Urinary bladder (tissue), 4 donors: ENCODE measurements around the gene CHST14. TPM values are rescaled to one million over a fixed set of nuclear protein-coding genes. Genes with fewer than 3 reads are reported as not detected.

ENCODE experiments used
- DNase-seq: peaks from one replicate; pipeline ENCODE4 v3.0.0-alpha.2; 2015; ENCODE audit errors: extremely low spot score
- H3K27ac ChIP-seq: one replicate; pipeline ENCODE4 v1.5.1; 2013; ENCODE audit warnings: low read depth, mild to moderate bottlenecking, moderate library complexity
- H3K36me3 ChIP-seq: one replicate; pipeline ENCODE4 v1.6.1; 2013; ENCODE audit warnings: mild to moderate bottlenecking, moderate library complexity; ENCODE audit not compliant: insufficient read depth
- H3K4me1 ChIP-seq: one replicate; pipeline ENCODE4 v1.6.1; 2013; ENCODE audit warnings: mild to moderate bottlenecking, moderate library complexity; ENCODE audit not compliant: insufficient read depth
- H3K4me3 ChIP-seq: one replicate; pipeline ENCODE4 v1.5.1; 2013; ENCODE audit warnings: low read depth, low read length
- WGBS: extraction: QIAGEN DNeasy Blood & Tissue Kit; methylation state at CpG from one replicate; pipeline ENCODE4 v1.1.7; 2013; 5-methylcytosine and 5-hydroxymethylcytosine counted together
- polyA plus RNA-seq: library from polyadenylated mRNA; stranded (reverse); fragments of 200-250 nt; gene quantifications from one replicate; pipeline ENCODE4 v1.2.3, GENCODE V29; 2013
- total RNA-seq: library from RNA; depleted of rRNA; stranded (reverse); fragments of >200 nt; gene quantifications from one replicate; pipeline ENCODE4 v1.2.3, GENCODE V29; 2014
- donor health status: healthy with polysubstance abuse.
- donor health status: healthy.

The CHST14 gene, protein sequence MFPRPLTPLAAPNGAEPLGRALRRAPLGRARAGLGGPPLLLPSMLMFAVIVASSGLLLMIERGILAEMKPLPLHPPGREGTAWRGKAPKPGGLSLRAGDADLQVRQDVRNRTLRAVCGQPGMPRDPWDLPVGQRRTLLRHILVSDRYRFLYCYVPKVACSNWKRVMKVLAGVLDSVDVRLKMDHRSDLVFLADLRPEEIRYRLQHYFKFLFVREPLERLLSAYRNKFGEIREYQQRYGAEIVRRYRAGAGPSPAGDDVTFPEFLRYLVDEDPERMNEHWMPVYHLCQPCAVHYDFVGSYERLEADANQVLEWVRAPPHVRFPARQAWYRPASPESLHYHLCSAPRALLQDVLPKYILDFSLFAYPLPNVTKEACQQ
- 11.8 TPM for total RNA-seq
- polyA plus RNA-seq: 22.6 TPM

DNA sequence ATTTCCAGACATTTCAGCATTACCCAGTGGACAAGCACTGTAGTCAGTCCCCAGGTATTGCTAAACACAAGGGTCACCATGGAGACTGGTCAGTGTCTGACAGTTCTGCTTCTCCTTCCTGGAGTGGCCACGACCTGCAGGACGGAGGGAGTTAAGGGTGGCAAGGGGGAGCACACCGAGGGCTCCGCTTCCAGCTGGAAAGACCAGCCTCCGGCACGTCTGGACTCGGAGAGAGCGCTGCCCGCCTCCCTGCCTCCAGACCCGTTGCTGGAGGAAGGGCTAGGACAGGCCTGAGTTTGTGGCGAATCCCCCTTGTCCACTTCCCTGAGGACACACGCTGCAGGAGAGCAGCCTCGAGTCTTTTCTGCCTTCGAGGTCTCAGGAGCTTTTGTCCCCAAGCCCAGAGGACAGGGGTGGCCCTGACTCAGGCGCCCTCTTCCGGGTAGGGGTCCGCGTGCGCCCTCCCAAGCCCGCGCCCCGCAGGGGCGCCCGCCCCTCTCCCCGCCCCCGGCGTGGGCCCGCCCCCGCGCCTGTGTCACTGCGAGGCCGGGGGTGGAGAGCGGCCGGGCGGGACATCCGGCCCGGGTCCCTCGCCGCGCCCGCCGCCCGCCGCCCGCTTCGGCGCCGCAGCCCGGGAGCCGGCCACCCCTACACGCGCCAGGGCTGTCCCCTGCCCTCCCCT is at the start of gene CHST14:
Gene CHST14 (plus strand): TSS at position 562 of the 682 bp plus-strand sequence. CDS start 230 bp downstream, outside the sequence.
- Histone ChIP-seq H3K27ac (peak within 1 kb of the TSS; percentile 92), H3K36me3 (no peaks in the 10 kb centered on the region), H3K4me3 (peak within 1 kb of the TSS; percentile 72), H3K4me1 (no peaks in the 10 kb centered on the region)
- 2% methylated on average over 42 of the region's 52 CpGs for WGBS
- no peak for DNase-seq

DNA sequence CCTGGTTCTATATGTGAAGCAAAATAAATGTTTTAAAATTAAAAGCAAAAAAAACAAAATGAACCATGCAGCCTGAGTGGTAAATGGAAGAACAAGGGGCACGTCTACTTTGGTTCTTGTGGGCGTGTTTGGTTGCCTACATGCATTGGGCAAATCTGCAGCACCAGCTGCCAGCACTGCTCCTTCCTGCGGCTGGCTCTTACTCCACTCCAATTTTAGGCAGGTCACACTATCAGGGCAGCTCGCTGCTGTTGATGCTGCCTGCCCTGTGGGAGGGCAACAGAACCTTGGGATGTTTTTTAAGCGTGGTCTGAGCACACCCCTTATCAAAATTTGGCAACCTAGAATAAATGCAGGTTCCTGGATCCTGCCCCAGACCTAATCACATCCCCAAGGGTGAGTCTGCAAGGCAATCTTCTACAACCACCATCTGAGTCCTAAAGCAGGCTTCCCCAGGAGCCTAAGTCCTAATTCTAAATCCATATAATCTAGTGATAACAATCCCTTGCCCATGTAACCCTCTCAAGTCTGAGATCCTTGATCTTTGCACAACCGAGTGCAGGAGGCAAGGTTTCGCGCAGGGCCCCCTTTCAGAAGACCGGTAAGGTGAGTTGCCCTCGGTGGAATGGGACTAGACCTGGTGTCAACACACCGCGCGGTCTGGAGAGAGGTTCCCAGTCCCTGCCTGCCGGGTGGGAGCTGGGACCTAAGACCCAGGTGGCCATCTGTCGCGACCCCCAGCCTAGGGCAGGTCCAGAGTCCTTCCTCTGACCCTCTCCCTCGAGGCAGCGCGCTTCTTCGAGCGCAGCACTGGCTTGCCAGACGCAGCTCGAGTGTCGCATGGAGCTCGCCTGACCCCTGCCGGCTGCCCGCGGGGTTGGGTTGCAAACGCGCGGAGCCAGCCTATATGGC is 49.3 kb upstream of the CHST14 start:
- 13% methylated on average over 31 of the region's 31 CpGs for WGBS
- no peak overlapping the region for H3K4me3 ChIP-seq
- no peaks in the 10 kb centered on the region for H3K36me3 ChIP-seq
- H3K27ac ChIP-seq: no peak overlapping the region
- no peak for DNase-seq
- no peaks in the 10 kb centered on the region for H3K4me1 ChIP-seq

DNA sequence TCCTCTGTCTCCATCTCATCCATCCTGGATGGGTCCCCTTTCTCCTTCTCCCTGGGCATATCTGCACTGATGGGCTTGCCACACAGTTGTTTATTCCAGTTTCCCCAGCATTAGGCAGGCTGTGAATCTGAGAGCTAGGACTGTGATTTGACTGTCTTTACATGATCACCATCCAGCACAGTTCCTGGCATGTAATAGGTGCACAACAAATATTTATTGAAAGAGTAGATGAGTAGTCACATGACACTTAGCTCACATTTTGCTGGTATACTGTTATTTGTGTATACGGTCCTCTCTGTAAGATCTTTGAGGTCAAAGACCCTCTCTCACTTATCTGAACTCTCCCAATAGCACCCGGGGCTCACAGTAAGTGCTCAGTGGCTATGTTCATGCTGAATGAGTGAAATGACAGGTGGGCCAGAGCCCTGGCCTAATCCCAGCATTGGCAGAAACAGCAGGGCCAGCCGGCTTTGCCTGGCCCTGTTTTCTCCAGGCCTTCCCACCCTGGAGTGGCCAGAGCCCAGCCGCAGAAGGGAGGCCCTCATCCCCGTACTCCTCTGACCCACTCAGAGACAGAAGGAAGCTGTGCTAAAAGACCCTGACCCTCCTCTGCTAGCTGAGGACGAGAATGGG is 46.2 kb upstream of the CHST14 start:
- no peak for DNase-seq
- no peaks in the 10 kb centered on the region for H3K4me1 ChIP-seq
- H3K27ac ChIP-seq: no peak overlapping the region
- H3K36me3 ChIP-seq: no peaks in the 10 kb centered on the region
- H3K4me3 ChIP-seq: no peak overlapping the region
- 85% methylated on average over 6 of the region's 6 CpGs for WGBS

DNA sequence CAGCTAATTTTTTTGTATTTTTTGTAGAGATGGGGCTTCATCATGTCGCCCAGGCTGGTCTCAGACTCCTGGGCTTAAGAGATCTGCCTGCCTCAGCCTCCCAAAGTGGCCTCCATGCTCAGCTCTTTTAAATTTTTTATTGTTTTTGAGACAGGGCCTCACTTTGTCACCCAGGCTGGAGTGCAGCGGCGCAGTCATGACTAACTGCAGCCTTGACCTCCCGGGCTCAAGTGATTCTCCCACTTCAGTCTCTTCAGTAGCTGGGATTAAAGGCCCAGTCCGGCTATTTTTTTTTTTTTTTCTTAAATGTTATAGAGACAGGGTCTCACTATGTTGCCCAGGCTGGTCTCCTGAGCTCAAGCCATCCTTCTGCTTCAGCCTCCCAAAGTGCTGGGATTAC is 45.1 kb upstream of the CHST14 start:
- no peak for DNase-seq

DNA sequence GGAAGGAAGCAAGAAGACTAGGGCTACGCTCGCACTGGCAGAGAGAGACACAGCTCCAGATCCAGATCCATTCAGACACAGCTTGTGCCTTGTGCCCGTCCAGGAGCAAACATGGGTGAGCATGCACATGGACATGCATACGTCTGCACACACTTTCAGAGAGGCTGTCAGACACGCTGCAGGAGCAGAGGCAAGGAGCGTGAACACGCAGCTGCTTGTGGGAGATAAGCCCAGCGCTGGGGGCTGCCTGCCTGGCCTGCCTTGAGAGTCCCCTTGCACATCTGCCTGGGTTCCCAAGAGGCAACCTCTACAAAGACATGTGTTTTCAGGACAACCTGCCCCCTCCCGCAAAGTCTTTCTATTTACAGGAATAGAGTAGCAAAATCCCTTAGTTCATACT is 43.6 kb upstream of the CHST14 start:
- WGBS: 91% methylated on average over 9 of the region's 9 CpGs
- Histone ChIP-seq H3K36me3 (no peaks in the 10 kb centered on the region), H3K4me1 (no peaks in the 10 kb centered on the region), H3K27ac (no peak overlapping the region), H3K4me3 (no peak overlapping the region)
- DNase-seq: no peak

More for the DNA sequence above, 45.1 kb upstream of the CHST14 start:
- H3K27ac ChIP-seq: no peak overlapping the region
- 97% methylated on average over 5 of the region's 5 CpGs for WGBS
- no peaks in the 10 kb centered on the region for H3K36me3 ChIP-seq
- no peak overlapping the region for H3K4me3 ChIP-seq
- no peaks in the 10 kb centered on the region for H3K4me1 ChIP-seq

DNA sequence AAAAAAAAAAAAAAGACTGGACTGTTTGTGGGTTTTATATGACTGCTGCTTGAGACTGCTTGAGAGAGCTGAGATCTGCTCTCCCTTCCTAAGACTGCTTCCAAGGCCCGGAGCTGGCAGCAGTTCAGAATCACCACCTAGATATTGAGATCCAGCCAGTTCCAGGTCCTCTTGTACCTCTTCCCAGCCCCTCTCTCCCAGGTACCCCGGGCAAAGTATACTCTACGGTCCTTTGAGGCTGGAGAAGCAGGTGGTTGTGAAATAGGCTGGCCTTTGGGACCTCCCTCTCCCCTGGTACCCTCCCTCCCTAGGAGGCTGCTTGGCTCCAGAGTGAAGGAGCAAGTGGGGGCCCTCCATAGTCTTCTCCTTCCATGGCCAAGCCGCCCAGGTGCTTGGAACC is 42.6 kb upstream of the CHST14 start:
- WGBS: 89% methylated on average over 4 of the region's 4 CpGs
- no peak overlapping the region for H3K4me3 ChIP-seq
- no peaks in the 10 kb centered on the region for H3K36me3 ChIP-seq
- DNase-seq: no peak
- H3K4me1 ChIP-seq: no peaks in the 10 kb centered on the region
- H3K27ac ChIP-seq: no peak overlapping the region

DNA sequence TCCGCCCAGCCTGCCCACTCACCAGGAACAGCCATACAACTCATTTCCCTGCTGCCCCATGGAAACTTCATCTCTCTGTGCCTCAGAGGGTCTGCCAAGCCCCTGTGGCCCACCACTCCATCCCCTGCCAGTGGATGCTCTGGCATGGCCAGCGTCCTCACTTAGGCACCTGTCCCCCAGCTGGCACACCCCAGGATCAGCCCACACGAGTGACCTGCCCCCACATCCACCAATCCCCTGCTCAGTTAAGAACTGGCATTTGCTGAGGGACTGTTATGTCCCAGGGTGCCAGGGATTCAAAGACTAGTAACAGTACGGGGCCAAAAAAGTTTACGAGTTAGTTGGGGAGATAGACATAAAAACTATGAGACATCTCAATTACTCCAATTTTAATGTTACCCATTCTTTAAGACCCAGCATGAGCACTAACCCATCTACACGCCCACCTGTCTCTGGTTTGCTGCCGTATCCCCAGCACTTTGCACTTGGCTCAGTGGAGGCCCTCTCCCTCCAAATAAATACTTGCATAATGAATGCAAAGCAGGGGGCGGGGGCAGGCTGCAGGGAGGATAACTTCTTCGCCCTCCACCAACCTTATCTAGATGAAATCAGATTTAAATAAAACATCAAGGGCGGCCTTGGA is 41.6 kb upstream of the CHST14 start:
- 83% methylated on average over 10 of the region's 10 CpGs for WGBS
- no peaks in the 10 kb centered on the region for H3K4me1 ChIP-seq

DNA sequence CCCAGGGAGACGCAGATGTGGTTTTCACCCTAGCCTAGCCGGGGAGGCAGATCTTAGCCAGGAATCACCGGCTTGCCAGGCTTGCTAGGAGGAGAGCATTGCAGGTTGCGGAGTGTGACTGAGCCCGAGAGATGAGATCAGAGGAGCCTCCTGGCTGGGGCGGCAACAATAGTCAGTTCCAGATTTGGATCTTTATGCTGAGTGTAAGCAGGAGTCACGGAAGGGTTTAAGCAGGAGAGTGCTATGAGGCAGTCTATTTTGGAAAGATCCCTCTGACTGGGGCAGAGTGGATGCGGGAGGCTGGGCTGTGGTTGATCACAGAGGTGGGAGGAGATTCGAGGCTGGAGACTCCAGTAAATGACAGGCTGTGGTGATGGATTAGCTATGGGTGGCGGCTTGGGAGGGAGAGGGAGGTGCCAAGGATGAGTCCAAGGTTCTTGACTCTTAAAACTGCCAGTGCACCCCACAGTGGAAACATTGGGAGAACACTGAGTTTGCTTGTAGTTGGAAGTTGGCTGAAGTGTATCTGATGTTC is 40.4 kb upstream of the CHST14 start:
- WGBS: 59% methylated on average over 10 of the region's 10 CpGs
- no peak for DNase-seq
- Histone ChIP-seq H3K4me3 (no peak overlapping the region), H3K27ac (no peak overlapping the region), H3K36me3 (no peaks in the 10 kb centered on the region), H3K4me1 (no peaks in the 10 kb centered on the region)

More for the DNA sequence above, 41.6 kb upstream of the CHST14 start:
- Histone ChIP-seq H3K36me3 (no peaks in the 10 kb centered on the region), H3K27ac (no peak overlapping the region), H3K4me3 (no peak overlapping the region)
- no peak for DNase-seq

DNA sequence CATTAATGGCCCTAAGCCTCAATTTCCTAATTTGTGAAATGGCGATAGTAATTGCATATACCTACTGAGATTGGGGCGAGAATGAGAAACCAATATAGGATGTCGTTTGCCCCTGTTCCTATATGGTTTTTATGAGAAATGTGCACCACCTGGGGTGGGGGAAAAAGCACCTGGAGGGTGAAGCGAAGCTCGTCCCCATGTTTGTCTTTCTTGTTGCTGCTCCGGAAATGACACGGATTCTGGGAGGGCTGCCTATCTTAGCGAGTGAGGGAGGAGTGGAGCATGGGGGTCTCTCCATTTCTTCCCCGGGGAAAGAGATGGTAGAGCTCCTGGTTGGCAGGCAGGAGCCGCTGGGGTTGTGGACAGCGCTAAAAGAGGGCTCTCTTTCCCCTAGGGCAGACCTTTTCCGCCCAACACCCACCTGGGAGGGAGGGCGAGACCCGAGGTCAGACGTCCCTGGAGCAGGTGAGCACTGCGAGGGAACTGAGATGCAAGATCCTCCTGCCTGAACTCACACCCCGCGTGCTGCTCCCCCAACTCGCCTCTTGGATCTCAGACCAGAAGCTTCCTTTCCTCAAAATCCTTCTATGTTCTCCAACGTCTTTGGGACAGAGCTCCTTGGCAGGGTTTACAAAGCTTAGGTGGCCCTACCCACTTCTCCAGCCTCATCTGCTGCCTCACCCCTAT is 35.6 kb upstream of the CHST14 start:
- WGBS: 48% methylated on average over 20 of the region's 20 CpGs
- no peak overlapping the region for H3K27ac ChIP-seq
- H3K4me1 ChIP-seq: no peaks in the 10 kb centered on the region
- H3K4me3 ChIP-seq: no peak overlapping the region
- H3K36me3 ChIP-seq: no peaks in the 10 kb centered on the region
- no peak for DNase-seq

DNA sequence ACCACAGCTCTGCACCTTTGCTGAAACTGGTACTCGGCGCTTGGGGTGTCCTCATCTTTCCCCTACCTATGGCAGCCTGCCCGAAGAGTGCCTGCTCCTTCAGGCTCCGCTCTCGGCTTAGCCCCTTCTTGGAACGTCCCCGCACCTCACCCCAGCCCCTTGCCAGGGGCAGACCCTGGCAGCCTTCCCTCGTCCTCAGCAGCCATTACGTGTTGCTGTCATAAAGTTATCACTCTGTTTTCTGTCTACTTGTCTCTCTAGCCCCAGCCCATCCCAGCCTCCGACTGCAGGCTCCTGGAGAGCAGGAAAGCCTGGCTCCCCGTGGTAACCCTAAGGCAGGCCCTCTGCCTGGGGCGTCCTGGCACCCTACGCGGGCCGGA is 35.1 kb upstream of the CHST14 start:
- Histone ChIP-seq H3K4me3 (peak overlapping the region; percentile 23), H3K27ac (no peak overlapping the region), H3K36me3 (no peaks in the 10 kb centered on the region), H3K4me1 (no peaks in the 10 kb centered on the region)
- 8% methylated on average over 15 of the region's 15 CpGs for WGBS
- DNase-seq: no peak

DNA sequence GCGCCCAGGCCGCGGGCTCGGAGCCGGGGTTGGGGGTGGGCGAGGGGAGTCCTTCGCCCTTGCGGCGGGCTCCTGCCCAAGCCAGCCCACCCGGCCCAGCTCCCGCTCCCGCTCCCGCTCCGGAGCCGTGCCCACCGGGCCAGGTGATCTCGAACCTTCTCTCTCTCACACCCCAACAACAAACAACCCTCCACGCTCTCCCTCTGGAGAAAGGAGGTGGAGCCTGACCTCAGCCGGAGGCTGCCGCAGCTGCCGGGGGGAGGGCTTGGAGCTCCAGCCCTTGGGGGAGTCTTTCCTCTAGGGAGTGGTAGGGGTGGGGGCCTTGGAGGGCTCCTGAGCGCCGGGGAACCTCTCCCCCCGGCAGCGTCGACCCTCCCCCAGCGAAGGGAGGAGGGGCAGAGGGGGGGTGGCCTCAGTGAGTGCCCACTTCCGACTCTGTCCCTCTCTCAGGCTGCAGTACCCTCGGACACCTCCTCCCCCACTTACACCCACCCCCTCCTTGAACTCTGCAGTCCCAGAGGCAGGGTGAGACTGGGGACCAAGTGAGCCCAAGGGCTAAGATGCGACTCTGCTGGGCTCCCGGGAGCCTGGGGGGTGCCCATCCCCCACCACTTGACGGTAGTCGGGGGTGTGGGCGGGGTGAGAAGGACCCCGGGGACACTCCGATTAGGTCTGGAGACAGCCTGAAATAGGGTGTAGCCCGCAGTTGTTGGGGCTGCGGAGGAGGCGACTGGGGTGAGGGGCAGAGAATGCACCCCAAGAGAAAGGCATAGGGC is 34.5 kb upstream of the CHST14 start:
- H3K4me3 ChIP-seq: peak overlapping the region; percentile 23
- no peak for DNase-seq
- no peak overlapping the region for H3K27ac ChIP-seq
- H3K36me3 ChIP-seq: no peaks in the 10 kb centered on the region
- under 1% methylated on average over 39 of the region's 39 CpGs for WGBS
- no peaks in the 10 kb centered on the region for H3K4me1 ChIP-seq
